HepG2 (cell line): ENCODE results near the gene SDR42E2. TPM values are rescaled to one million over a fixed set of nuclear protein-coding genes. Genes with fewer than 3 reads are reported as not detected.

Source experiments
- CEBPG ChIP-seq: IDR thresholded peaks from 2 replicates; pipeline ENCODE4 v1.6.1; 2016
- HNRNPLL ChIP-seq: fragments of 200-400 bp; formaldehyde crosslinking; IDR thresholded peaks from 2 replicates; pipeline ENCODE4 v1.6.1; 2017; ENCODE audit warnings: mild to moderate bottlenecking, low read depth, low read length; ENCODE audit not compliant: poor library complexity, severe bottlenecking
- MAFK ChIP-seq, 2 experiments: IDR thresholded peaks in 1 of 2; conservative IDR thresholded peaks in 1 of 2; 2 replicates each; pipeline ENCODE4 v1.6.1; 2011; ENCODE audit warnings: improper control_type of control experiment in 2 of 2, low read length in 2 of 2
- NCOR1 ChIP-seq: fragments of 200-600 bp; sonication (generic); IDR thresholded peaks from 2 replicates; pipeline ENCODE4 v1.7.0; 2017; ENCODE audit warnings: antibody characterized with exemption, low read length, borderline replicate concordance
- NFAT5 ChIP-seq: sonication (generic); formaldehyde crosslinking; IDR thresholded peaks from 2 replicates; pipeline ENCODE4 v1.4.0; 2020; ENCODE audit warnings: missing genetic modification reagents
- NRL ChIP-seq: sonication (generic); formaldehyde crosslinking; IDR thresholded peaks from 2 replicates; pipeline ENCODE4 v1.5.0; 2020; ENCODE audit warnings: missing genetic modification reagents, mild to moderate bottlenecking, moderate library complexity, borderline replicate concordance
- PITX1 ChIP-seq: sonication (generic); formaldehyde crosslinking; IDR thresholded peaks from 2 replicates; pipeline ENCODE4 v1.5.1; 2020; ENCODE audit warnings: mild to moderate bottlenecking, missing genetic modification reagents
- SETDB1 ChIP-seq: sonication (generic); formaldehyde crosslinking; IDR thresholded peaks from 2 replicates; pipeline ENCODE4 v1.5.1; 2020; ENCODE audit warnings: missing genetic modification reagents, mild to moderate bottlenecking, borderline replicate concordance
- TFDP1 ChIP-seq: IDR thresholded peaks from 2 replicates; pipeline ENCODE4 v1.6.1; 2016; ENCODE audit warnings: missing compliant biosample characterization, missing genetic modification reagents, borderline replicate concordance
- ZHX2 ChIP-seq, 2 experiments: sonication (generic) in 1 of 2; formaldehyde crosslinking in 1 of 2; IDR thresholded peaks; 2 replicates each; pipeline versions ENCODE4 v1.6.1 to v1.9.0; 2014 to 2022; ENCODE audit warnings: antibody characterized with exemption in 1 of 2, borderline replicate concordance in 1 of 2, inconsistent platforms in 1 of 2, low read depth in 1 of 2, missing genetic modification reagents in 1 of 2
- ZMYM4 ChIP-seq: sonication (generic); formaldehyde crosslinking; IDR thresholded peaks from 2 replicates; pipeline ENCODE4 v1.8.1; 2023; ENCODE audit warnings: mild to moderate bottlenecking, missing genetic modification reagents
- ZNF3 ChIP-seq: IDR thresholded peaks from 2 replicates; pipeline ENCODE4 v1.7.0; 2017; ENCODE audit warnings: inconsistent platforms
- ZNF30 ChIP-seq: sonication (generic); formaldehyde crosslinking; IDR thresholded peaks from 2 replicates; pipeline ENCODE4 v1.5.0; 2020; ENCODE audit warnings: mild to moderate bottlenecking, missing genetic modification reagents
- ZNF33A ChIP-seq: sonication (generic); formaldehyde crosslinking; IDR thresholded peaks from 2 replicates; pipeline ENCODE4 v1.5.1; 2020; ENCODE audit warnings: missing genetic modification reagents, mild to moderate bottlenecking, moderate library complexity, borderline replicate concordance
- ZNF468 ChIP-seq: sonication (generic); formaldehyde crosslinking; IDR thresholded peaks from 2 replicates; pipeline ENCODE4 v1.8.0; 2022; ENCODE audit warnings: mild to moderate bottlenecking, moderate library complexity, missing genetic modification reagents
- polyA plus RNA-seq, 8 experiments: library from polyadenylated mRNA; depleted of rRNA in 3 of 8; stranded (reverse) in 7 of 8; unstranded in 1 of 8; fragments of >200 nt; fragmentation: Illumina TruSeq in 4 of 8; extraction: Trizol in 4 of 8; gene quantifications; 2 replicates each; pipeline versions ENCODE4 v1.2.1 to v1.2.3, GENCODE V29; 2011 to 2016; ENCODE audit warnings: low read depth in 4 of 8, missing spikeins in 1 of 8, mixed read lengths in 1 of 8; ENCODE audit not compliant: insufficient read depth in 1 of 8
- total RNA-seq, 5 experiments: library from RNA; depleted of rRNA; stranded (reverse); fragments of >200 nt; fragmentation: Illumina TruSeq; extraction: Trizol; gene quantifications; 2 replicates each; pipeline ENCODE4 v1.2.3, GENCODE V29; 2016; ENCODE audit warnings: low read depth in 1 of 5

Gene SDR42E2
- total and polyA plus RNA-seq, 2 of the 13 experiments (the other 11 are each of a cell fraction or from before 2014, with no cell fraction given): 0.05 to 0.11 TPM

- TF ChIP-seq NFAT5 (CRISPR knock-in tag): no peak
- TF ChIP-seq ZNF468 (CRISPR knock-in tag): no peak
- peak; percentile 61; the same call in 1 of the 2 replicates for TF ChIP-seq NCOR1
- no peak for TF ChIP-seq MAFK (conservative IDR thresholded peaks at IDR 0.05 in 1 of 2, IDR thresholded peaks at IDR 0.05 in 1 of 2; ENCODE audit: low read length in 2 of 2)
- TF ChIP-seq HNRNPLL: peak; percentile 66
- no peak for TF ChIP-seq SETDB1 (CRISPR knock-in tag)
- TF ChIP-seq NRL (CRISPR knock-in tag): peak; percentile 91; the same call in 1 of the 2 replicates
- TF ChIP-seq ZNF3 (CRISPR knock-in tag): no peak; the same call in 1 of the 2 replicates
- peak; percentile 2; the same call in 1 of the 2 replicates for TF ChIP-seq CEBPG (CRISPR knock-in tag)
- TF ChIP-seq ZMYM4 (CRISPR knock-in tag): peak; percentile 86
- peak; percentile 34; the same call in 1 of the 2 replicates for TF ChIP-seq ZHX2 (IDR thresholded peaks at IDR 0.05; ENCODE audit: low read depth)
- no peak for TF ChIP-seq ZHX2 (CRISPR knock-in tag; IDR thresholded peaks at IDR 0.05; ENCODE audit: borderline replicate concordance)
- TF ChIP-seq PITX1 (CRISPR knock-in tag): peak; percentile 90
- peak; percentile 26; the same call in 1 of the 2 replicates for TF ChIP-seq TFDP1
- TF ChIP-seq ZNF33A (CRISPR knock-in tag): no peak
- no peak; the same call in 1 of the 2 replicates for TF ChIP-seq ZNF30 (CRISPR knock-in tag)
Observed at GRCh38 chr16:22195695-22196558, 33.6 kb downstream of the SDR42E2 start (continued).
